ENCODE results near the gene OR2A2. TPM values are rescaled to one million over a fixed set of nuclear protein-coding genes. Genes with fewer than 3 reads are reported as not detected.

The OR2A2 gene
- polyA plus RNA-seq, 2 of the 4 experiments (the other 2 are of a cell fraction), result not detected

DNA sequence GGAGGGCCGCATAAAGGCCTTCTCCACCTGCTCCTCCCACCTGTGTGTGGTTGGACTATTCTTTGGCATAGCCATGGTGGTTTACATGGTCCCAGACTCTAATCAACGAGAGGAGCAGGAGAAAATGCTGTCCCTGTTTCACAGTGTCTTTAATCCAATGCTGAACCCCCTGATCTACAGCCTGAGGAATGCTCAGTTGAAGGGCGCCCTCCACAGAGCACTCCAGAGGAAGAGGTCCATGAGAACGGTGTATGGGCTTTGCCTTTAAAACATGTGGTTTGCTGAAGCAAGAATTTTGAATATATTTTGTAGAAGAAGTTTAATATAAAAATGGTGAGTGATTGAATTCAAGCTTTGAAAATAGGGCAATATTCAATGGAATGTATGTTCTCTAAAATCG, 889 bp downstream of the OR2A2 start (continued):
- no peak for TF ChIP-seq BCL3 (IDR thresholded peaks at IDR 0.05)
- no peak for TF ChIP-seq SREBF2 (IDR thresholded peaks at IDR 0.05)
- no peak for TF ChIP-seq MAZ (IDR thresholded peaks at IDR 0.05; ENCODE audit: borderline replicate concordance, low read depth, low read length)

DNA sequence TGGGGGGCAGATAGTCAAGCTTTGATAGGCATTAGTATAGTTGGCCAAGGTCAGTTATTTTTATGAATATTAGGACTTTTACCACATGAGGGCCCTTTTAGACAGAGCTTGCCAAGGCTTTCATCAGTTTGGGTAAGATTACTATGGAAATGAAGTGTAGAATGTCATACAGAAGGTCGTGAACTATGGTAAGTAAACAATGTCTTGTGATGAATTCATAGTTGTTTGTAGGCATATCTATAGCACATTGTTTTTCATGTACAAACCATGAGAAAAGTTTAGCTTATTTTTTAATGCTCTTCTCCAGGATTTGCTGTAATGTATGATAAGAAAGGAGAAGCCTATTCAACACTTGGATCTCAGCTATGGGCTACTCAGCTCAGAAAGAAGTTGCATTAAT, 4.3 kb downstream of the OR2A2 start:
- no peak overlapping the region for H3K27ac ChIP-seq
- H3K4me1 ChIP-seq, result no peaks in the 10 kb centered on the region
- H3K9me3 ChIP-seq, result no peaks in the 10 kb centered on the region
- ChIA-PET CTCF (no interaction called here), POLR2A (no interaction called here)
- no peak overlapping the region for H3K4me2 ChIP-seq
- ATAC-seq (no peak), DNase-seq (ENCODE audit: low read depth in 1 of 2, low spot score in 1 of 2) (no peak), FAIRE-seq (no peak)
- 0% methylated on average over 1 of the region's 1 CpG for WGBS (ENCODE audit: missing lambda C conversion rate)
- no peak for TF ChIP-seq EHF (CRISPR knock-in tag; IDR thresholded peaks at IDR 0.05)
- TF ChIP-seq JUN (IDR thresholded peaks at IDR 0.05), result no peak
- TF ChIP-seq CBX2 (IDR thresholded peaks at IDR 0.05; ENCODE audit: borderline replicate concordance, low read depth), result no peak
- TF ChIP-seq NPAS2 (CRISPR knock-in tag; IDR thresholded peaks at IDR 0.05; ENCODE audit: borderline replicate concordance), result no peak
- no peak for TF ChIP-seq CTCF (IDR thresholded peaks at IDR 0.05)
- TF ChIP-seq RAD21 (conservative IDR thresholded peaks at IDR 0.05 in 1 of 2, IDR thresholded peaks at IDR 0.05 in 1 of 2), result no peak
- TF ChIP-seq ELK1 (IDR thresholded peaks at IDR 0.05; ENCODE audit: low read depth, low read length), result no peak
- TF ChIP-seq ZFP36 (IDR thresholded peaks at IDR 0.05; ENCODE audit: borderline replicate concordance, partially characterized antibody), result no peak
- no peak for TF ChIP-seq BCL3 (IDR thresholded peaks at IDR 0.05)
- TF ChIP-seq BHLHE40 (IDR thresholded peaks at IDR 0.05; ENCODE audit: low read depth, low read length), result no peak
- TF ChIP-seq JUNB (IDR thresholded peaks at IDR 0.05), result no peak
- TF ChIP-seq, protein P1, sequence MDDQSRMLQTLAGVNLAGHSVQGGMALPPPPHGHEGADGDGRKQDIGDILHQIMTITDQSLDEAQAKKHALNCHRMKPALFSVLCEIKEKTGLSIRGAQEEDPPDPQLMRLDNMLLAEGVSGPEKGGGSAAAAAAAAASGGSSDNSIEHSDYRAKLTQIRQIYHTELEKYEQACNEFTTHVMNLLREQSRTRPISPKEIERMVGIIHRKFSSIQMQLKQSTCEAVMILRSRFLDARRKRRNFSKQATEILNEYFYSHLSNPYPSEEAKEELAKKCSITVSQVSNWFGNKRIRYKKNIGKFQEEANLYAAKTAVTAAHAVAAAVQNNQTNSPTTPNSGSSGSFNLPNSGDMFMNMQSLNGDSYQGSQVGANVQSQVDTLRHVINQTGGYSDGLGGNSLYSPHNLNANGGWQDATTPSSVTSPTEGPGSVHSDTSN (IDR thresholded peaks at IDR 0.05), result no peak
- TF ChIP-seq MAFK (IDR thresholded peaks at IDR 0.05; ENCODE audit: partially characterized antibody), result no peak
- TF ChIP-seq EP300 (IDR thresholded peaks at IDR 0.05), result no peak
- no peak overlapping the region for H3K4me3 ChIP-seq

- ATAC-seq, result no peak
- no peak for DNase-seq (ENCODE audit: low read depth in 1 of 2, low spot score in 1 of 2)
- Histone ChIP-seq H3K27ac (no peak overlapping the region), H3K4me2 (no peak overlapping the region), H3K4me3 (no peak overlapping the region), H3K4me1 (no peaks in the 10 kb centered on the region), H3K9me3 (no peaks in the 10 kb centered on the region)
- CTCF ChIA-PET, result no interaction called here
- POLR2A ChIA-PET, result no interaction called here
- FAIRE-seq, result no peak
- WGBS (ENCODE audit: missing lambda C conversion rate), result 12% methylated on average over 7 of the region's 8 CpGs
- no peak for TF ChIP-seq CHD4 (IDR thresholded peaks at IDR 0.05; ENCODE audit: borderline replicate concordance)
- TF ChIP-seq JUN (IDR thresholded peaks at IDR 0.05), result no peak
- TF ChIP-seq MAFK (IDR thresholded peaks at IDR 0.05; ENCODE audit: partially characterized antibody), result no peak
- TF ChIP-seq HOXB5 (CRISPR knock-in tag; IDR thresholded peaks at IDR 0.05), result no peak
- no peak for TF ChIP-seq SMC3 (IDR thresholded peaks at IDR 0.05)
- no peak for TF ChIP-seq KDM1A (IDR thresholded peaks at IDR 0.05; ENCODE audit: low read depth)
- TF ChIP-seq GATA3 (IDR thresholded peaks at IDR 0.05; ENCODE audit: borderline replicate concordance), result no peak
- no peak for TF ChIP-seq HMGXB4 (CRISPR knock-in tag; IDR thresholded peaks at IDR 0.05; ENCODE audit: borderline replicate concordance)
- no peak for TF ChIP-seq ATOH8 (CRISPR knock-in tag; IDR thresholded peaks at IDR 0.05; ENCODE audit: low read depth)
- TF ChIP-seq HEYL (CRISPR knock-in tag; IDR thresholded peaks at IDR 0.05), result no peak
- no peak for TF ChIP-seq TP53 (CRISPR knock-in tag; IDR thresholded peaks at IDR 0.05)
- TF ChIP-seq EP300 (IDR thresholded peaks at IDR 0.05), result no peak
- no peak for TF ChIP-seq CBX2 (IDR thresholded peaks at IDR 0.05; ENCODE audit: borderline replicate concordance, low read depth)
- TF ChIP-seq NR3C1 (IDR thresholded peaks at IDR 0.05), result no peak
- no peak for TF ChIP-seq ZNF302 (CRISPR knock-in tag; IDR thresholded peaks at IDR 0.05)
- TF ChIP-seq NFE2L2 (conservative IDR thresholded peaks at IDR 0.05; ENCODE audit: low read length), result no peak
These were observed 9.0 kb downstream of the OR2A2 start for GRCh38 chr7:144118341-144118740.

All from A549 (cell line).